Dendritic cell treated with granulocyte-macrophage colony-stimulating factor and Interleukin-4, amounts not matched to agents 40 ng/mL and 50 ng/mL, for 4 days (primary cell): ENCODE results near the gene FABP1.

Source experiments
- H3K27ac Mint-ChIP-seq: one replicate; pipeline ENCODE4 v1.8.0; 2022; ENCODE audit warnings: mild to moderate bottlenecking, mixed read lengths
- H3K27me3 Mint-ChIP-seq: one replicate; pipeline ENCODE4 v1.8.0; 2022; ENCODE audit warnings: mild to moderate bottlenecking, mixed read lengths
- H3K36me3 Mint-ChIP-seq: one replicate; pipeline ENCODE4 v1.8.0; 2022; ENCODE audit warnings: low read depth, mixed read lengths
- H3K4me1 Mint-ChIP-seq: one replicate; pipeline ENCODE4 v1.8.0; 2022; ENCODE audit warnings: low read depth, mixed read lengths
- H3K4me3 Mint-ChIP-seq: one replicate; pipeline ENCODE4 v1.8.0; 2022; ENCODE audit warnings: mild to moderate bottlenecking, moderate library complexity, mixed read lengths
- H3K9me3 Mint-ChIP-seq: one replicate; pipeline ENCODE4 v1.8.0; 2022; ENCODE audit warnings: mixed read lengths
- intact Hi-C: fragments of 100-400 bp; cut with micrococcal nuclease; formaldehyde crosslinking; loops from one replicate; pipeline ENCODE4 v1.15.0; 2022

FABP1 gene

DNA sequence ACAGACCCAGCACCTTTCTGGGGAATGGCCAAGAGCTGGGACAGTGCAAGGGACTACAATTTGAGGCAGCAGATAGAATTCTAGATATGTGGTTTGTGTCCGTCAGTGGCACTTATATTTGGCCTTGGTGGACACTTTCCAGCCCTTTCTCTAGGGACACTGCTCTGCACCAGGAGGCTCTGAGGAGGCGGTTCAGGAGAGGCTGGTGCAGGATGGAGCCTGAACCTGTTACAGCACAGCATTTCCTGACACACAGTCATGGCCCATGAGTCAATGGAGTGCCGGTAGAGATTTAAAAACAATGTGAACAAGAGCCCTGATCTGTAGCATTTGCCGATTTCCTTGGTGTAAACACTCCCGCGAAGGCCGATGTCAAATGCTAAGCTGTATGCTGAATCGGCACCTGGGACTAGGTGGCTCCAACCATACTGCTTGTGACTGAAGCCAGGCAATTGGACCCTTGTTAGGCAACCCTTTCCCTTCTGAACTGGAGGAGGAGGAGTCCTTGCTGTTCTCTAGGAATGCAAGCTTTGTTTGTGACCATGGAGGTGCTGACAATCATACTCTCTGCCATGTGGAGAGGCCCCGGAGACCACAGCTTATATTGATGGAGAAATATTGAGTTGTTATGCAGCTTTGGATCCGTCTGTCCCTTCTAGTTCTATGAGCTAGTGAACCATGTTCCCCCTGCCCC, 11.9 kb downstream of the FABP1 start:
- intact Hi-C loops = no loop called here
- peaks cover 1% of the 10 kb centered on the region for H3K27me3 Mint-ChIP-seq
- H3K4me3 Mint-ChIP-seq = no peak overlapping the region
- no peak overlapping the region for H3K27ac Mint-ChIP-seq
- H3K9me3 Mint-ChIP-seq = no peaks in the 10 kb centered on the region
- no peaks in the 10 kb centered on the region for H3K36me3 Mint-ChIP-seq
- no peaks in the 10 kb centered on the region for H3K4me1 Mint-ChIP-seq

DNA sequence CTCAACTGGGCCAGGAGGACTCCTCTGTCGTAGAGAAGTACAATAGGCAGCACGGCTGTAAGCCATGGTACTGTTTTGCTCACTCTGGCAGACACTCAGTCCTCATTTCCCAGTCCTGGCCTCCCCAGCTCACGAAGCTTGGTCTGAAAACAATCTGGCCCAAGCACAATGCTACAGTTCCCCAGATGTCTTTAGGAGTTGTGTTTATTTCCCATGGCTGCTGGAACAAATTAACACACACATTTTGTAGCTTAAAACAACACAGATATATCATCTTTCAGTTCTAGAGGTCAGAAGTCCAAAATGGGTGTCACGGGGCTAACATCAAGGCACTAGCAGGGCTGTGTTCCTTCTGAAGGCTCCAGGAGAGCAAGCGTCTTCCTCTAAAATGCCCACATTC, 13.0 kb downstream of the FABP1 start:
- Mint-ChIP-seq H3K27me3 (peaks cover 1% of the 10 kb centered on the region), H3K36me3 (no peaks in the 10 kb centered on the region)

DNA sequence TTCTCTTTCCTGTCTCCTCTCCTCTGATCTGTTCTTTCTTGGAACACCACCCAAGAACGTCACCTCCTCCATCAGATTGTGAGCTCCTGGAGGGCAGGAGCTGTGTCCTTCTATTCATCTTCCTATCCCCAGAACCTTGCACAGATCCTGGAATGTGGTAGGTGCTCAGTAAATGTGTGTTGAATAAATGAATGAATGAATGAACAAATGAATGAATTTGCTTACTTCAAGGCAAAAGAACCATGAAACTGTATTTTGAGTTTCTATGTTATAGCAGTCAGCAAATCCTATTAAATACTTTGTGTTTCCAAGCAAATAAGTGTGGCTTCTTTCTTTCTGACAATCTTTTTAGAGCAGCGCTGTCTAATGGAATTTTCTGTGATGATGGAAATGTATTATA, 14.8 kb downstream of the FABP1 start:
- Mint-ChIP-seq H3K36me3 (no peaks in the 10 kb centered on the region), H3K4me3 (no peak overlapping the region), H3K9me3 (no peaks in the 10 kb centered on the region), H3K4me1 (no peaks in the 10 kb centered on the region), H3K27ac (no peak overlapping the region), H3K27me3 (peaks cover 1% of the 10 kb centered on the region)
- intact Hi-C loops = no loop called here

More for the DNA sequence above, 13.0 kb downstream of the FABP1 start:
- H3K9me3 Mint-ChIP-seq = no peaks in the 10 kb centered on the region
- H3K27ac Mint-ChIP-seq = no peak overlapping the region
- H3K4me3 Mint-ChIP-seq = no peak overlapping the region
- H3K4me1 Mint-ChIP-seq = no peaks in the 10 kb centered on the region
- intact Hi-C loops = no loop called here

DNA sequence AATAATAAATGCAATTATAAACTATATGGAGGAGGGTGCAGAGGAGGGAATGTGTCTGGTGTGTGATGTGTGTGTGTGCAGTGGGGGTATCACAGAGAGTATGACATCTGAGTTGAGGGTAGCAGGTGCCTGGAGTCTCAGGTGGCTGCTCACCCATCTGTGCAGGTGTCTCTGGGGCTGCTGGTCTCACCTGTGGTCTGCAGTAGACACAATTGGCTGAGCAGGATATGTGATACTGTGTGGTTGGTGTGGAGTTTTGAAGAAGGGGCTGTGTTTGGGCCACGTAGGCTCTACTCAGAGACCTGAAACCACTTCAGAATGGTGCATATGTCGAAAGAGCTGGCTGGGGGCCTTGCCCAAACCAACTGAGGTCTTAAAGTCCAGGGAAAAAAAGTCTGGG, 17.0 kb downstream of the FABP1 start:
- Mint-ChIP-seq H3K27me3 (no peaks in the 10 kb centered on the region), H3K4me3 (no peak overlapping the region), H3K4me1 (no peaks in the 10 kb centered on the region), H3K27ac (no peak overlapping the region), H3K36me3 (no peaks in the 10 kb centered on the region), H3K9me3 (no peaks in the 10 kb centered on the region)
- intact Hi-C loops = no loop called here

DNA sequence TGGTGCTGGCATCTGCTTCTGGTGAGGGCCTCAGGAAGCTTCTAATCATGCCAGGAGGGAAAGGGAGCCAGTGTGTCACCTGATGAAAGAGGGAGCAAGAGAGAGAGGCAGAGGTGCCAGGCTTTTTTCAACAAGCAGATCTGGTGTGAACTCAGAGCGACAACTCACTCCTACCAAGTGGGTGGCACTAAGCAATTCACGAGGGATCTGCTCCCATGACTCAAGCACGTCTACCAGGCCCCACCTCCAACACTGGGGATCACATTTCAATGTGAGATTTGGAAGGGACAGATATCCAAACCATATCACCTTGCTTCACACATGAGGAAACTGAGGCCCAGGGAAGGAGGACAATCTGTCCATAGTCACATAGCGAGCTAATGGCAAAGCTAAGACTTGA, 19.1 kb downstream of the FABP1 start:
- no peaks in the 10 kb centered on the region for H3K4me1 Mint-ChIP-seq
- no peaks in the 10 kb centered on the region for H3K36me3 Mint-ChIP-seq
- intact Hi-C loops = no loop called here
- no peak overlapping the region for H3K4me3 Mint-ChIP-seq
- no peak overlapping the region for H3K27ac Mint-ChIP-seq
- H3K27me3 Mint-ChIP-seq = no peaks in the 10 kb centered on the region
- no peaks in the 10 kb centered on the region for H3K9me3 Mint-ChIP-seq

DNA sequence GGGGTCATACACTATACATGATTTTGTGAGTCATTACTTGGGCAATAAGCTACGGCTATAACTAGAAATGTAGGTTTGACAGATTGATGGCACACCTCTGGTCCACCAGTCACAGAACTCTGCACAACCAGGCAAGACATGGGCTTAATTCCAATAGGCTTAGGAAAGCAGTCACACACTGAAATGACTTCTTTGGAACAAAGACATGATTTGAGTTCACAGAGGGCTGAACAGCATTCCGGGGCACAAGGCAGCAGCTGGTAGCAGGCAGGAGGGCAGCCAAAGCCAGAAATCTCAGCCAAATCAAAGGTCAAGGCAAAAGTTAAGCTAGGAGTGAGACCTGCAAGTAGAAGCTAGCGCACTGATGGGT, 27.4 kb downstream of the FABP1 start:
- no peak overlapping the region for H3K27ac Mint-ChIP-seq

DNA sequence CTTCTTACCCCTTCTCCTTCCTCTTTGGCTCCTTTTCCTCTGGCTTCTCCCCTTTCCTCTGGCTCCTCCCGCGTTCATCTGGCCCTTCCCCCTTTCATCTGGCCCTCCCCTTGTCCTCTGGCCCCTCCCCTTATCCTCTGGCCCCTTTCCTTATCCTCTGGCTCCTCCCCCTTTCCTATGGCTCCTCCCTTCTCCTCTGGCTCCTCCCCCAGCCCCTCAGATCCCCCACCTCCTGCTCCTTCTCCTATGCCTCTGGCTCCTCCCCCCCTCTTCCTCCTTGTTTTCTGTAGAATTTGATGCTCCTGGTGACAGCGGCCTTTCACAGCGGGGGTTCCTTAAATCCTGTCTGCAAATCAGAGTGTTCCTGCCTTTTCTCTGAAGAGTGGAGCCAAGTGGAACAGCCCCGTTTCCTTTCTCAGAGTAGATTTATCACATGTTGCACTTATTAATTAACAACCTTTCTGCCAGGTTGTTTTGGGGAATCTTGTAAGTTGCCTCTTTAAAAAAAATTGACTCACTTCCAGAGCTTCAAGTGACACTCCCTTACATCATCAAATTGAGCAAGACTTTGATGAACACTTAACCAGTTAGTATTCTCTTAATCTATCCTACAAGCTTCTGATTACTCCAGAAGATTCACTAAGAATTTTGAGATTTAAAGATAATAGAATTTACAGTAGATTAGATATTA, 27.9 kb downstream of the FABP1 start:
- Mint-ChIP-seq H3K27ac (no peak overlapping the region), H3K27me3 (no peaks in the 10 kb centered on the region), H3K4me3 (no peak overlapping the region), H3K4me1 (peaks cover 8% of the 10 kb centered on the region), H3K9me3 (peaks cover 8% of the 10 kb centered on the region), H3K36me3 (no peaks in the 10 kb centered on the region)
- intact Hi-C loops = no loop called here

More for the DNA sequence above, 27.4 kb downstream of the FABP1 start:
- Mint-ChIP-seq H3K4me3 (no peak overlapping the region), H3K36me3 (no peaks in the 10 kb centered on the region), H3K4me1 (peaks cover 8% of the 10 kb centered on the region), H3K9me3 (peaks cover 8% of the 10 kb centered on the region), H3K27me3 (no peaks in the 10 kb centered on the region)
- intact Hi-C loops = no loop called here

DNA sequence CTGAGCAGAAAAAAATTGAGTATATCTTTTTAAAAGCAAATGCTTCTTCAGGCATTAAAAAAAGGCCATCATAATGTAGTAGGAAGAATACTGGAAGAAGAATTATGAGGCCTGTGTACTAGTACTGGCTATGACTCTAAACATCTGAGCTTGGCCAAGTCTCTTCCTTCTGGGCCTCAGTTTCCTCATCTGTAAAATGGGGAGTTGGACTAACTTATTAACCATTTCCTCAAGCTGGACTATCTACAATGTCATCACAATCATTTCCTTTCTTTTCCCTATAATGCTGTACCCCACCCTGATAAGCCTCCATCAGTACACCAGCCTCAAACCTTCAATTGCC, 29.3 kb downstream of the FABP1 start:
- H3K27ac Mint-ChIP-seq = no peak overlapping the region
- peaks cover 8% of the 10 kb centered on the region for H3K4me1 Mint-ChIP-seq
- intact Hi-C loops = no loop called here
- no peaks in the 10 kb centered on the region for H3K27me3 Mint-ChIP-seq
- no peaks in the 10 kb centered on the region for H3K36me3 Mint-ChIP-seq
- H3K4me3 Mint-ChIP-seq = no peak overlapping the region
- peaks cover 8% of the 10 kb centered on the region for H3K9me3 Mint-ChIP-seq

DNA sequence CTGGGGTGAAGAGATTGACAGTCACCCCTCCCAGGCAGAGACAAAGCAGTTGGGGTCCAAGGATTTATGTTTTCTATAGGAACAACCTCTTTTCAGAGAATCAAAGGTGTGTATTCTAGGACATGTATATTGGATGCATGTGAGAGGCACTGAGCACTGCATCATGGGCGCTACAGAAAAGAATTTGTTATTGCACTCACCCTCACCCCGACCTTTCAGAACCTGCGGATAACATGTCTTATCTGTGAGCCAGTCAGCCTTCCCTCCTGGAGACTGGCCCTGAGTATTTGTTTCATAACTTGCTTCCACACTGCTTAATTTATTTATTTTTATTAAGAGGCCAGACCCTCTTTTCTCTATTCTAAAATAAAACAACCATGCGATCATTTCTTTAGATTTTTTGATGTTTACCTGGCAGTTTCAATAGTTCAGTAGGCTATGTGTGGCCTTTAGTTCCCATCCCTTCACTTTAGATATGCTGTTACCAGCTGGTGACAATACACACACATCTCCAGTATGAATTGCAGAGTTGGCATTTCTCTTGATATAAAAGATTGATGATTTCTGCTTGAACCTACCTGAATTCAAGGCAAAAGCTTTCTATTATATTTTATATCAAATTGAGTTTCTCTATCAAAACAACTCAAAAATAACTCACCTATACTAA, 29.8 kb downstream of the FABP1 start:
- Mint-ChIP-seq H3K4me3 (no peak overlapping the region), H3K27me3 (no peaks in the 10 kb centered on the region), H3K27ac (no peak overlapping the region), H3K36me3 (no peaks in the 10 kb centered on the region), H3K9me3 (peaks cover 8% of the 10 kb centered on the region), H3K4me1 (peaks cover 8% of the 10 kb centered on the region)
- intact Hi-C loops = no loop called here

DNA sequence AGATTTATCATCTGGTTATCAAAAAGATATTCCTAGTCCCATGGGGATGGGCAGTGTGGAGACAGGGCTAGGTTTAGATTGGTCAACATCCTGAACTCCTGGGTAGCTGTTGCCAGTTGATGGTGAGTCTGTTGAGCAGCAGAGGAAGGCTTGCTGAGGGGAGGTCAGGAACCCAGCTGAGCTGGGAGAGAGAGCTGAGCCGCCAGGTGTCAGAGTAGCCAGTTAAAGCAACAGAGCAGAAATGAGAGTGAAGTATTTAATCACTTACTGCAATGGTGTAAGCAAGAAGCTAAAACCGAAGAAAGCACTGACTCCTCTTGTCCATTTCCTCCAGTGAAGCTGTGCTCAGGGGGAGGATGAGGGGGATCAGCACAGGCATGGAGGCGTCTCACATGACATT, 30.7 kb downstream of the FABP1 start:
- Mint-ChIP-seq H3K27me3 (no peaks in the 10 kb centered on the region), H3K27ac (no peak overlapping the region), H3K36me3 (no peaks in the 10 kb centered on the region), H3K4me1 (peaks cover 10% of the 10 kb centered on the region), H3K9me3 (peaks cover 8% of the 10 kb centered on the region), H3K4me3 (no peak overlapping the region)
- intact Hi-C loops = no loop called here

DNA sequence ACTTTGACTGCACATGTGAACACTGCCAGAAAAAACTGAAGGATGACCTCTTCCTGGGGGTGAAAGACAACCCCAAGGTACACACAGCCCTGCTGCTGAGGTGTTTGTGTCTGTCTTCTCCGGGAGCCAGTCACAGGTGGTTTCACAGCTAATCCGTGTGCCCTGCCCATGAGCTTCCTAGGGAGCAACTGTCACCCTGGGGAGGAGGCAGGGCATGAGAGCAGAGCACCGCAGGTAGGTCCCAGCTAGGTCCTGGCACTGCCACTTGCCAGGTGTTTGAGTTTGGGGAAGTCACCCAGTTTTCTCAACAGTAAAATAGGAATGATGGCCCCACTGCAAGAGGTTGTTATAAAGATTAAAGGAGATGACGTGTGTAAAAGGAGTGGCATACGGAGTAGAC, 31.2 kb downstream of the FABP1 start:
- Mint-ChIP-seq H3K36me3 (no peaks in the 10 kb centered on the region), H3K27ac (no peak overlapping the region), H3K4me3 (no peak overlapping the region), H3K4me1 (peaks cover 15% of the 10 kb centered on the region), H3K9me3 (peaks cover 8% of the 10 kb centered on the region), H3K27me3 (no peaks in the 10 kb centered on the region)
- intact Hi-C loops = no loop called here

DNA sequence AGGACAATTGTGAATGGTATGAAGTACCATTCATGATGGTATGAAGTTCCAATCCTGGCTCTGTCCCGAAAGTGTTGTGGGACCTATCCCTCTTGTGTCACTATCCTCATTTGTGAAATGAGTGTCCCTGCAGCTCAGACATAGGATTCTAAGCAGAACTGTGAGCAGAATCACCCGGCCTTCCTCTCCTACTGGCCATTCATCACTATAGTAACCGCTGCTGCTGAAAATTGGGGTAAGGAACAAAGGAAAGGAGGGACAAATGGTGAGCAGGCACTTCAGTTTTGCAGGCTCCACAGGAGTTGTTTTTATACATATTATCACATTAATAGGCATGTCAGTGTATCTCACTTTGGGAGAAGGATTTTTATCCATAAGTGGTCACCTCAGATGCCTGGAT, 32.8 kb downstream of the FABP1 start:
- intact Hi-C loops = no loop called here
- Mint-ChIP-seq H3K4me3 (no peak overlapping the region), H3K27ac (no peak overlapping the region)

DNA sequence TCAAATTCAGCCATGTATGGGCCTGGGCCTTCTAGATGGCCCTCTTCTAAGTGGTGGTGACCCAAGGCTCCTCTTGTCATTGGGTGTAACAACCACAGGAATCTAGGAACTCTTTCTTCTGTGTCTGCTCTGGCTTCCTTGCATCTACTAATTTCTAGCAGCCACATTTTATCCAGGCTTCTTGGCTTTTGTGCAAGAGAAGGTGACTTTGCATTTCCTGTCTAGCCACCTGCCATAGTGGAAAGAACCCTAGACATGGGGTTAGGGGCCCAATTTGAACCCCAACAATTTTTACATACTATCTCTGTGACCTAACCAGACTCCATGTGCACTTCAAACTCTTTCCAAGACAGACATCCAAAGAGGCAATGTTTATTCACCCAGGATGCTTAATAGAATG, 35.1 kb downstream of the FABP1 start:
- Mint-ChIP-seq H3K4me1 (peaks cover 14% of the 10 kb centered on the region), H3K27ac (no peak overlapping the region), H3K27me3 (no peaks in the 10 kb centered on the region), H3K36me3 (no peaks in the 10 kb centered on the region), H3K9me3 (no peaks in the 10 kb centered on the region), H3K4me3 (no peak overlapping the region)
- intact Hi-C loops = no loop called here

More for the DNA sequence above, 32.8 kb downstream of the FABP1 start:
- Mint-ChIP-seq H3K36me3 (no peaks in the 10 kb centered on the region), H3K9me3 (peaks cover 6% of the 10 kb centered on the region), H3K27me3 (no peaks in the 10 kb centered on the region), H3K4me1 (peaks cover 20% of the 10 kb centered on the region)

DNA sequence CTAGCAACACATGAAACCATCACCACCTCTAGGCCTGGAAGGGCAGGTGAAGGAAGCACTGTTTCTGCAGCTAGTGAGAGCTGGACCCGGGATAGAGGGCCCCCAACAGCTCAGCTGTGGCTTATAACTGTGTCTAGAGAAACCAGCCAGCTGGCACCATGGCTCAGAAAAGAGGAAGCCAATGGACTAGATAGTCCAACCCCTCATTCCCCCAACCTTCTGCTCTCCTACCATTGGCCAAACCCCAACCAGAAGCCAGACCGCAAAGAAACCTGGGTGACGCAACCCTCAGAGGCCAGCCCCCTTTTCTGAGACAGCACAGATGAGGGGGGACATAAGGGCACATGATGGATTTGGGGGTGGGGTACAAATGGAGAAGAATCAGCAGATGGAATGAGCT, 35.9 kb downstream of the FABP1 start:
- Mint-ChIP-seq H3K27me3 (no peaks in the 10 kb centered on the region), H3K36me3 (no peaks in the 10 kb centered on the region), H3K4me3 (no peak overlapping the region), H3K4me1 (peaks cover 14% of the 10 kb centered on the region), H3K9me3 (no peaks in the 10 kb centered on the region), H3K27ac (no peak overlapping the region)
- intact Hi-C loops = no loop called here
